ENCODE results near the gene FARS2. TPM values are rescaled to one million over a fixed set of nuclear protein-coding genes. Genes with fewer than 3 reads are reported as not detected.

Gene FARS2
- total RNA-seq, 1 experiment from 2014 or later = 15.0 TPM

GRCh38 chr6:5463690-5464089, 202.4 kb downstream of the FARS2 start (continued):
- TF ChIP-seq, protein P1, sequence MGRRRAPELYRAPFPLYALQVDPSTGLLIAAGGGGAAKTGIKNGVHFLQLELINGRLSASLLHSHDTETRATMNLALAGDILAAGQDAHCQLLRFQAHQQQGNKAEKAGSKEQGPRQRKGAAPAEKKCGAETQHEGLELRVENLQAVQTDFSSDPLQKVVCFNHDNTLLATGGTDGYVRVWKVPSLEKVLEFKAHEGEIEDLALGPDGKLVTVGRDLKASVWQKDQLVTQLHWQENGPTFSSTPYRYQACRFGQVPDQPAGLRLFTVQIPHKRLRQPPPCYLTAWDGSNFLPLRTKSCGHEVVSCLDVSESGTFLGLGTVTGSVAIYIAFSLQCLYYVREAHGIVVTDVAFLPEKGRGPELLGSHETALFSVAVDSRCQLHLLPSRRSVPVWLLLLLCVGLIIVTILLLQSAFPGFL (CRISPR knock-in tag; IDR thresholded peaks at IDR 0.05; ENCODE audit: borderline replicate concordance) = no peak
- TF ChIP-seq, protein P2, sequence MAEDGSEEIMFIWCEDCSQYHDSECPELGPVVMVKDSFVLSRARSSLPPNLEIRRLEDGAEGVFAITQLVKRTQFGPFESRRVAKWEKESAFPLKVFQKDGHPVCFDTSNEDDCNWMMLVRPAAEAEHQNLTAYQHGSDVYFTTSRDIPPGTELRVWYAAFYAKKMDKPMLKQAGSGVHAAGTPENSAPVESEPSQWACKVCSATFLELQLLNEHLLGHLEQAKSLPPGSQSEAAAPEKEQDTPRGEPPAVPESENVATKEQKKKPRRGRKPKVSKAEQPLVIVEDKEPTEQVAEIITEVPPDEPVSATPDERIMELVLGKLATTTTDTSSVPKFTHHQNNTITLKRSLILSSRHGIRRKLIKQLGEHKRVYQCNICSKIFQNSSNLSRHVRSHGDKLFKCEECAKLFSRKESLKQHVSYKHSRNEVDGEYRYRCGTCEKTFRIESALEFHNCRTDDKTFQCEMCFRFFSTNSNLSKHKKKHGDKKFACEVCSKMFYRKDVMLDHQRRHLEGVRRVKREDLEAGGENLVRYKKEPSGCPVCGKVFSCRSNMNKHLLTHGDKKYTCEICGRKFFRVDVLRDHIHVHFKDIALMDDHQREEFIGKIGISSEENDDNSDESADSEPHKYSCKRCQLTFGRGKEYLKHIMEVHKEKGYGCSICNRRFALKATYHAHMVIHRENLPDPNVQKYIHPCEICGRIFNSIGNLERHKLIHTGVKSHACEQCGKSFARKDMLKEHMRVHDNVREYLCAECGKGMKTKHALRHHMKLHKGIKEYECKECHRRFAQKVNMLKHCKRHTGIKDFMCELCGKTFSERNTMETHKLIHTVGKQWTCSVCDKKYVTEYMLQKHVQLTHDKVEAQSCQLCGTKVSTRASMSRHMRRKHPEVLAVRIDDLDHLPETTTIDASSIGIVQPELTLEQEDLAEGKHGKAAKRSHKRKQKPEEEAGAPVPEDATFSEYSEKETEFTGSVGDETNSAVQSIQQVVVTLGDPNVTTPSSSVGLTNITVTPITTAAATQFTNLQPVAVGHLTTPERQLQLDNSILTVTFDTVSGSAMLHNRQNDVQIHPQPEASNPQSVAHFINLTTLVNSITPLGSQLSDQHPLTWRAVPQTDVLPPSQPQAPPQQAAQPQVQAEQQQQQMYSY (CRISPR knock-in tag; IDR thresholded peaks at IDR 0.05) = no peak
- no peak for TF ChIP-seq ELF4 (CRISPR knock-in tag; IDR thresholded peaks at IDR 0.05; ENCODE audit: low read depth)

- no peak overlapping the region for H3K27ac Mint-ChIP-seq
- no peak for TF ChIP-seq NFE2L1 (CRISPR knock-in tag; IDR thresholded peaks at IDR 0.05)
- TF ChIP-seq, protein P3, sequence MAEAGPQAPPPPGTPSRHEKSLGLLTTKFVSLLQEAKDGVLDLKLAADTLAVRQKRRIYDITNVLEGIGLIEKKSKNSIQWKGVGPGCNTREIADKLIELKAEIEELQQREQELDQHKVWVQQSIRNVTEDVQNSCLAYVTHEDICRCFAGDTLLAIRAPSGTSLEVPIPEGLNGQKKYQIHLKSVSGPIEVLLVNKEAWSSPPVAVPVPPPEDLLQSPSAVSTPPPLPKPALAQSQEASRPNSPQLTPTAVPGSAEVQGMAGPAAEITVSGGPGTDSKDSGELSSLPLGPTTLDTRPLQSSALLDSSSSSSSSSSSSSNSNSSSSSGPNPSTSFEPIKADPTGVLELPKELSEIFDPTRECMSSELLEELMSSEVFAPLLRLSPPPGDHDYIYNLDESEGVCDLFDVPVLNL (CRISPR knock-in tag; IDR thresholded peaks at IDR 0.05; ENCODE audit: borderline replicate concordance, low read depth) = no peak
- no peak for TF ChIP-seq ZNF219 (CRISPR knock-in tag; IDR thresholded peaks at IDR 0.05; ENCODE audit: borderline replicate concordance)
- no peak for TF ChIP-seq FOXK1 (CRISPR knock-in tag; IDR thresholded peaks at IDR 0.05)
- ATAC-seq = no peak
Observed at GRCh38 chr6:5464099-5464885, 203.0 kb downstream of the FARS2 start.

GRCh38 chr6:5466281-5467136, 205.2 kb downstream of the FARS2 start:
- Mint-ChIP-seq H3K4me3 (no peak overlapping the region), H3K4me1 (peaks cover 51% of the 10 kb centered on the region), H3K27me3 (ENCODE audit: low read depth) (no peaks in the 10 kb centered on the region), H3K9me3 (peaks cover 5% of the 10 kb centered on the region), H3K27ac (peak overlapping the region; percentile 43; the same call in 1 of the 2 replicates), H3K36me3 (0 out of 2 replicates have a peak, but pooled peaks cover 1% of the 10 kb centered on the region)
- CTCF ChIA-PET = interaction anchor here (1.1 kb wide), 1 partner anchor 44 kb away, joined by 3 read pairs; no protein-coding TSS in a partner anchor
- no peak for ATAC-seq
- POLR2A ChIA-PET = no interaction called here
- DNase-seq (ENCODE audit: low spot score) = no peak
- TF ChIP-seq RELA (CRISPR knock-in tag; IDR thresholded peaks at IDR 0.05; ENCODE audit: borderline replicate concordance) (no peak), ATF1 (CRISPR knock-in tag; IDR thresholded peaks at IDR 0.05) (no peak), ZNF425 (CRISPR knock-in tag; conservative IDR thresholded peaks at IDR 0.05) (no peak), ZNF423 (CRISPR knock-in tag; IDR thresholded peaks at IDR 0.05) (no peak), OVOL2 (CRISPR knock-in tag; IDR thresholded peaks at IDR 0.05; ENCODE audit: borderline replicate concordance) (no peak)
- TF ChIP-seq, protein P2 (CRISPR knock-in tag; IDR thresholded peaks at IDR 0.05) = no peak
- TF ChIP-seq, protein P1 (CRISPR knock-in tag; IDR thresholded peaks at IDR 0.05; ENCODE audit: borderline replicate concordance) = no peak
- TF ChIP-seq, protein P4, sequence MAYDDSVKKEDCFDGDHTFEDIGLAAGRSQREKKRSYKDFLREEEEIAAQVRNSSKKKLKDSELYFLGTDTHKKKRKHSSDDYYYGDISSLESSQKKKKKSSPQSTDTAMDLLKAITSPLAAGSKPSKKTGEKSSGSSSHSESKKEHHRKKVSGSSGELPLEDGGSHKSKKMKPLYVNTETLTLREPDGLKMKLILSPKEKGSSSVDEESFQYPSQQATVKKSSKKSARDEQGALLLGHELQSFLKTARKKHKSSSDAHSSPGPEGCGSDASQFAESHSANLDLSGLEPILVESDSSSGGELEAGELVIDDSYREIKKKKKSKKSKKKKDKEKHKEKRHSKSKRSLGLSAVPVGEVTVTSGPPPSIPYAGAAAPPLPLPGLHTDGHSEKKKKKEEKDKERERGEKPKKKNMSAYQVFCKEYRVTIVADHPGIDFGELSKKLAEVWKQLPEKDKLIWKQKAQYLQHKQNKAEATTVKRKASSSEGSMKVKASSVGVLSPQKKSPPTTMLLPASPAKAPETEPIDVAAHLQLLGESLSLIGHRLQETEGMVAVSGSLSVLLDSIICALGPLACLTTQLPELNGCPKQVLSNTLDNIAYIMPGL (CRISPR knock-in tag; IDR thresholded peaks at IDR 0.05) = no peak

More at GRCh38 chr6:5464099-5464885, 203.0 kb downstream of the FARS2 start:
- peaks cover 48% of the 10 kb centered on the region for H3K4me1 Mint-ChIP-seq
- POLR2A ChIA-PET = no interaction called here
- no peak for DNase-seq (ENCODE audit: low spot score)
- no peaks in the 10 kb centered on the region for H3K27me3 Mint-ChIP-seq (ENCODE audit: low read depth)
- CTCF ChIA-PET = interaction anchor here (0.5 to 0.6 kb wide), 2 partner anchors 42 kb away, joined by 3 read pairs; no protein-coding TSS in a partner anchor
- H3K4me3 Mint-ChIP-seq = no peak overlapping the region
- H3K9me3 Mint-ChIP-seq = peaks cover 7% of the 10 kb centered on the region
- 0 out of 2 replicates have a peak, but pooled peaks cover 3% of the 10 kb centered on the region for H3K36me3 Mint-ChIP-seq

Measured in WTC11 (cell line).